Mesodermal cell (in vitro differentiated cells): ENCODE measurements around the gene MTHFD1L.
"Not testable (repeated sequence)": the region's sequence is repeated elsewhere in the genome, so short reads cannot be mapped to it uniquely, and the experiment has no call there.

Experiments
- H3K27ac ChIP-seq: 2 replicates; pipeline ENCODE4 v1.7.0; 2013; ENCODE audit warnings: mild to moderate bottlenecking, low read depth, low read length, moderate library complexity; ENCODE audit not compliant: severe bottlenecking
- H3K36me3 ChIP-seq: 2 replicates; pipeline ENCODE4 v1.7.1; 2013; ENCODE audit warnings: mild to moderate bottlenecking, low read length, moderate library complexity; ENCODE audit not compliant: control insufficient read depth, insufficient read depth
- H3K4me1 ChIP-seq: one replicate; pipeline ENCODE4 v1.7.1; 2013; ENCODE audit warnings: mild to moderate bottlenecking, low read length; ENCODE audit not compliant: insufficient read depth, control insufficient read depth, poor library complexity, severe bottlenecking
- H3K4me3 ChIP-seq: 2 replicates; pipeline ENCODE4 v1.7.0; 2013; ENCODE audit warnings: low read length, control low read depth, mild to moderate bottlenecking; ENCODE audit not compliant: insufficient read depth, poor library complexity, severe bottlenecking; ENCODE audit errors: extremely low read depth
- H3K9me3 ChIP-seq: 2 replicates; pipeline ENCODE4 v1.7.1; 2013; ENCODE audit warnings: mild to moderate bottlenecking, low read length, moderate library complexity; ENCODE audit not compliant: control insufficient read depth
- WGBS, 2 experiments: methylation state at CpG; one replicate each; pipeline ENCODE4 v1.1.5; 2013; ENCODE audit warnings: missing lambda C conversion rate in 2 of 2; ENCODE audit not compliant: insufficient coverage in 2 of 2; 5-methylcytosine and 5-hydroxymethylcytosine counted together

Gene MTHFD1L

GRCh38 chr6:151109869-151110575 lies 244.5 kb downstream of the MTHFD1L start:
- WGBS, 2 experiments = 86 to 90% methylated on average over 5 to 6 of the region's 11 CpGs
- peaks cover 21% of the 10 kb centered on the region for H3K4me1 ChIP-seq
- no peaks in the 10 kb centered on the region for H3K36me3 ChIP-seq
- no peak overlapping the region for H3K4me3 ChIP-seq
- no peaks in the 10 kb centered on the region for H3K9me3 ChIP-seq
- H3K27ac ChIP-seq = no peak overlapping the region

DNA sequence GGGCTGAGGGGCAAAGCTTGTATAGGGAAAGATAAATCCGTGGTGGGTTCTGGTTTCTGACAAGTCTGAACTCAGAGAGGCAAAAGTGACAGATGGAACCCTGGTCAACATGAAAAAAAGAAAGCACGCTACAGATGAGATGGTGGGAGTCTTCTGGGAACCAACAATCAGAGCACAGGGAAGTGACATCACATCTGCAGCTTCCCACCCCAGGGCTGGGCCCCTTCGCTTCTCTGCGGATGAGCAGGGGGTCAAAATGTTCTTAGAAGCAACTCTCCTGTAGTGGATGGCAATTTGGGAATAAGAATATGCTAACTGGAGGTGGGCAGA lies 245.0 kb downstream of the MTHFD1L start:
- peaks cover 21% of the 10 kb centered on the region for H3K4me1 ChIP-seq
- 75 to 100% methylated on average over 2 of the region's 4 CpGs for WGBS, 2 experiments
- H3K36me3 ChIP-seq = no peaks in the 10 kb centered on the region
- no peak overlapping the region for H3K27ac ChIP-seq
- H3K9me3 ChIP-seq = no peaks in the 10 kb centered on the region
- H3K4me3 ChIP-seq = no peak overlapping the region

- WGBS, 2 experiments = 92 to 96% methylated on average over 3 to 4 of the region's 5 CpGs
- Histone ChIP-seq H3K4me3 (no peak overlapping the region), H3K9me3 (no peaks in the 10 kb centered on the region), H3K27ac (no peak overlapping the region), H3K4me1 (peaks cover 21% of the 10 kb centered on the region), H3K36me3 (no peaks in the 10 kb centered on the region)
Measured at GRCh38 chr6:151111670-151112069, 246.2 kb downstream of the MTHFD1L start.

DNA sequence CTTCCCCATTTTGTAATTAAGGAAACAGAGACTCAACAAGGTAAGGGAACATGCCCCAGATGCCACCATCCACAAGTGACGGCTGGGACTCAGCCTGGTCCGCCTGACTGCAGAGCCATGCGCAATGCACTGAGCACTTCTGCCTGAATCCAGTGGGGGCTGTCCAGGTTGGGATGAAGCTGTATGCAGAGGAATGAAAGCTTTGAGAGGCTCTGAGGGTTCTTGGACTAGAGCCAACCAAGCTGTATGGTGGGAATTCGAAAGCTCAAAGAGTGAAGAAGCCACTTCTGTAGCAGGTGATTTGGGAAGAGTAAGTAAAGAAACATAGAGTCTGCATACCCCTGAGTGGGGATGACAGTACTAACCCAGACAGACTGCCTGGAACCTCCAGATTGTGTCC lies 246.6 kb downstream of the MTHFD1L start:
- Histone ChIP-seq H3K27ac (no peak overlapping the region), H3K4me3 (no peak overlapping the region), H3K9me3 (no peaks in the 10 kb centered on the region), H3K4me1 (peaks cover 21% of the 10 kb centered on the region), H3K36me3 (no peaks in the 10 kb centered on the region)
- WGBS, 2 experiments = 93 to 100% methylated on average over 3 to 4 of the region's 4 CpGs

GRCh38 chr6:151112884-151113283 lies 247.4 kb downstream of the MTHFD1L start:
- 79% methylated on average over 3 of the region's 3 CpGs; no CpG with 5 or more reads in 1 of the 2 experiments for WGBS, 2 experiments
- H3K4me1 ChIP-seq = peaks cover 14% of the 10 kb centered on the region
- H3K27ac ChIP-seq, H3K36me3 ChIP-seq, H3K4me3 ChIP-seq, H3K9me3 ChIP-seq: not testable (repeated sequence)

- H3K36me3 ChIP-seq = no peaks in the 10 kb centered on the region
- WGBS, 2 experiments = 100% methylated on average over 1 to 3 of the region's 5 CpGs
- no peak overlapping the region for H3K27ac ChIP-seq
- peaks cover 14% of the 10 kb centered on the region for H3K4me1 ChIP-seq
- H3K9me3 ChIP-seq = no peaks in the 10 kb centered on the region
- no peak overlapping the region for H3K4me3 ChIP-seq
Measured at GRCh38 chr6:151113641-151114040, 248.1 kb downstream of the MTHFD1L start.

- 93 to 97% methylated on average over 4 of the region's 8 CpGs for WGBS, 2 experiments
- no peak overlapping the region for H3K4me3 ChIP-seq
- H3K27ac ChIP-seq = no peak overlapping the region
- no peaks in the 10 kb centered on the region for H3K9me3 ChIP-seq
- no peaks in the 10 kb centered on the region for H3K4me1 ChIP-seq
- no peaks in the 10 kb centered on the region for H3K36me3 ChIP-seq
Measured at GRCh38 chr6:151118461-151119123, 253.1 kb downstream of the MTHFD1L start.

DNA sequence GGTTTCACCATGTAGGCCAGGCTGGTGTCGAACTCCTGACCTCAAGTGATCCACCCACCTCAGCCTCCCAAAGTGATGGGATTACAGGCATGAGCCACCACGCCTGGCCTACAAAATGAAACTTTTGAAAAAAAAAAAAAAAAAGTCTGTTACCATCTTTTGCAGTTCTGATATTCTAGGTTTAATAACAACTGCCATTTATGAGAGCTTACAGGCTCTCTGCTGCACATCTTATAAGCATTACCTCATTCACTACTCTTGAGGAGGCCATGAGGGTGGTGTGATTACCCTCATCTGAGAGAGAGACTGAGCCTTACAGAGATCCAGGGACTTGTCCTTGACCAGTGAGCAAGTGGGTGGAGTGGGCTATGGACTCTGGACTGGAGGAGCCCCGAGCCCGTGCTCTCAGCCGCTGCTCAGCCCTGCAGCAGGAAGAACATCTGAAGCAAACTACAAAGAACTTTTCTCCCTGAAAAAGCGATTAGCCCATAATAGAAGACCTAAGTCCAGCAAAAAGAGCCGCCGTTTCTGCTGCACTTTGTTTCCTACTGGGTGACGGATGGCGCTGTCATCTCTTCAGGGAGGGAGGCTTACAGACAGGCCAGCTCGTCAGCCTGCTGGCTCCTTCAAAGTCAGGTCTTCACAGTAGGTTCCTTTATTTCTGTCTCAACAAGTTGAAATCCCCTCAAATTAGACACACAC lies 254.5 kb downstream of the MTHFD1L start:
- 76 to 78% methylated on average over 6 to 8 of the region's 11 CpGs for WGBS, 2 experiments
- Histone ChIP-seq H3K9me3 (no peaks in the 10 kb centered on the region), H3K27ac (peak overlapping the region; percentile 80), H3K4me1 (no peaks in the 10 kb centered on the region), H3K36me3 (no peaks in the 10 kb centered on the region), H3K4me3 (no peak overlapping the region)

- H3K9me3 ChIP-seq = no peaks in the 10 kb centered on the region
- H3K27ac ChIP-seq = no peak overlapping the region
- 100% methylated on average over 1 of the region's 1 CpG; no CpG with 5 or more reads in 1 of the 2 experiments for WGBS, 2 experiments
- no peak overlapping the region for H3K4me3 ChIP-seq
- H3K4me1 ChIP-seq = no peaks in the 10 kb centered on the region
- no peaks in the 10 kb centered on the region for H3K36me3 ChIP-seq
Measured at GRCh38 chr6:151121900-151122299, 256.4 kb downstream of the MTHFD1L start.

DNA sequence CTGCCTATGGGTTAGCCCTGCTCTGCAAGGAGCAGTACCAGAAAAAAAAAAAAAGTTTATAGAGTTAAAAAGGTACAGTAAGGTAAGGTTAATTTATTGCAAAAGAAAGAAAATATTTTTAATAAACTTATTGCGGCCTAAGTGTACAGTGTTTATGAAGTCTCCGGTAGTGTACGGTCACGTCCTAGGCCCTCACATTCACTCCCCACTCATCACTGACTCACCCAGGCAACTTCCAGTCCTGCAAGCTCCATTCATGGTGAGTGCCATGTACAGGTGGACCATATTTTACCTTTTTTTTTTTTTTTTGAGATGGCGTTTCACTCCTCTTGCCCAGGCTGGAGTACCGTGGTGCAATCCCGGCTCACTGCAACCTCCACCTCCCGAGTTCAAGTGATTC lies 258.1 kb downstream of the MTHFD1L start:
- not testable (repeated sequence) for H3K27ac ChIP-seq, H3K4me1 ChIP-seq, H3K9me3 ChIP-seq, H3K4me3 ChIP-seq, H3K36me3 ChIP-seq
- 96 to 100% methylated on average over 4 of the region's 8 CpGs for WGBS, 2 experiments

GRCh38 chr6:151125242-151125641 lies 259.7 kb downstream of the MTHFD1L start:
- not testable (repeated sequence) for H3K4me3 ChIP-seq, H3K36me3 ChIP-seq, H3K4me1 ChIP-seq, H3K27ac ChIP-seq, H3K9me3 ChIP-seq
- WGBS, 2 experiments = 81 to 87% methylated on average over 1 to 2 of the region's 2 CpGs
